ENCODE results near the gene COG2. TPM values are rescaled to one million over a fixed set of nuclear protein-coding genes. Genes with fewer than 3 reads are reported as not detected.

Gene COG2
- total and polyA plus RNA-seq, 4 donors = 24.2 to 30.8 (median 28.9) TPM

DNA sequence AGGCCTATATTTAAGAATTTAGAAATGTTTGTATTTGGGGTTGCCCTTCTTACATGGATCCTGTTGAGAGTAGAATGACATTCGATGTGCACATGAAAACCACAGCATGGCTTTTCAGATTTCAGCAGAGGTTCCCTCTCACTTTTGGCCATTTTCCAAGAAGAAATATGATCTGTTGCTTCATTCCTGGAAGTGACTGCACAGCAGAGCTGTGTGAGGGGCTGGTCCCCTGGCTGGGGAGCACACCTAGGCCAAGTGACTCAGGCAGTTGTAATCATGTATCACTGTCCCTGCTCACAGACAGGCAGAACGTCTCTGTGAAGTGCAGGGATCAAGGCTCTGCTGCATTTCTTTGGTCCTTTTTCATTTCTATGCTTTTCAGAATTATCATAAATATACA lies 39.3 kb downstream of the COG2 start:
- Histone ChIP-seq H3K4me1 (ENCODE audit: control insufficient read depth, insufficient read depth, low read length) (peaks cover 16% of the 10 kb centered on the region), H3K27me3 (ENCODE audit: control insufficient read depth, insufficient read depth, low read length) (no peaks in the 10 kb centered on the region), H3K9me3 (ENCODE audit: control insufficient read depth, insufficient read depth, low read length) (no peaks in the 10 kb centered on the region), H3K27ac (ENCODE audit: low read depth, low read length) (peak overlapping the region; percentile 19), H3K36me3 (ENCODE audit: control insufficient read depth, insufficient read depth, low read length) (peaks cover 22% of the 10 kb centered on the region), H3K4me3 (ENCODE audit: low read depth, low read length) (no peak overlapping the region)
- peak in 2 of 6 donors; percentile 10 to 39 for DNase-seq (ENCODE audit: low read depth in 4 of 6, low spot score in 6 of 6)
- WGBS (ENCODE audit: insufficient coverage) = 40% methylated on average over 1 of the region's 2 CpGs

DNA sequence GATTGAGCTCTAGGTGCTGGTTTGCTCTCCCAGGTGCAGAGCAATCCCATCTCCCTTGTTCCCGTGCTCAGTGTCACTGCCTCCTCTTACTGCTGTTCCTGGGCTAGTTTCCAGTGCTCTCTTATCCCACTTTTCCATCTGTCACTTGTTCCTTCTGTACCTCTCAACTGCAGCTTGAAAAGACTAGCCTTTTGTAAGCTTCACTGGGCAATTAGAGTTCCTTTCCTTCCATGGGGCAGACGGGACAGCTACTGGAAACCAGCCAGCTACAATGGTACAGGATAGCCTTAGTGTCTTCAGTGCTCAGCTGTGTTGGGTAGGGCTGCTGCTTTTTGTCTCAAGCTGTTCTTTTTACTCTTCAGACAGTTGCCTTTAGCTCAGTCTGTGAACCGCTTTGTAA lies 40.0 kb downstream of the COG2 start:
- peak in 5 of 6 donors; percentile 72 to 95 (median 85) for DNase-seq (ENCODE audit: low read depth in 4 of 6, low spot score in 6 of 6)
- H3K27me3 ChIP-seq (ENCODE audit: control insufficient read depth, insufficient read depth, low read length) = no peaks in the 10 kb centered on the region
- H3K27ac ChIP-seq (ENCODE audit: low read depth, low read length) = peak overlapping the region; percentile 19
- no peaks in the 10 kb centered on the region for H3K9me3 ChIP-seq (ENCODE audit: control insufficient read depth, insufficient read depth, low read length)
- H3K4me3 ChIP-seq (ENCODE audit: low read depth, low read length) = no peak overlapping the region
- H3K4me1 ChIP-seq (ENCODE audit: control insufficient read depth, insufficient read depth, low read length) = peaks cover 16% of the 10 kb centered on the region
- peaks cover 27% of the 10 kb centered on the region for H3K36me3 ChIP-seq (ENCODE audit: control insufficient read depth, insufficient read depth, low read length)
- WGBS (ENCODE audit: insufficient coverage) = 34% methylated on average over 2 of the region's 3 CpGs

GRCh38 chr1:230682882-230683610 lies 40.8 kb downstream of the COG2 start:
- peak overlapping the region; percentile 19 for H3K27ac ChIP-seq (ENCODE audit: low read depth, low read length)
- H3K9me3 ChIP-seq (ENCODE audit: control insufficient read depth, insufficient read depth, low read length) = no peaks in the 10 kb centered on the region
- no peak for DNase-seq (ENCODE audit: low read depth in 4 of 6, low spot score in 6 of 6)
- H3K4me1 ChIP-seq (ENCODE audit: control insufficient read depth, insufficient read depth, low read length) = peaks cover 16% of the 10 kb centered on the region
- H3K27me3 ChIP-seq (ENCODE audit: control insufficient read depth, insufficient read depth, low read length) = no peaks in the 10 kb centered on the region
- H3K4me3 ChIP-seq (ENCODE audit: low read depth, low read length) = no peak overlapping the region
- peaks cover 27% of the 10 kb centered on the region for H3K36me3 ChIP-seq (ENCODE audit: control insufficient read depth, insufficient read depth, low read length)
- WGBS (ENCODE audit: insufficient coverage) = 90% methylated on average over 5 of the region's 9 CpGs

GRCh38 chr1:230684146-230684545 lies 41.9 kb downstream of the COG2 start:
- peaks cover 16% of the 10 kb centered on the region for H3K4me1 ChIP-seq (ENCODE audit: control insufficient read depth, insufficient read depth, low read length)
- H3K27me3 ChIP-seq (ENCODE audit: control insufficient read depth, insufficient read depth, low read length) = no peaks in the 10 kb centered on the region
- H3K27ac ChIP-seq (ENCODE audit: low read depth, low read length) = no peak overlapping the region
- peaks cover 27% of the 10 kb centered on the region for H3K36me3 ChIP-seq (ENCODE audit: control insufficient read depth, insufficient read depth, low read length)
- no CpG with 5 or more reads among the region's 2 CpGs for WGBS (ENCODE audit: insufficient coverage)
- H3K4me3 ChIP-seq (ENCODE audit: low read depth, low read length) = no peak overlapping the region
- no peaks in the 10 kb centered on the region for H3K9me3 ChIP-seq (ENCODE audit: control insufficient read depth, insufficient read depth, low read length)
- no peak for DNase-seq (ENCODE audit: low read depth in 4 of 6, low spot score in 6 of 6)

DNA sequence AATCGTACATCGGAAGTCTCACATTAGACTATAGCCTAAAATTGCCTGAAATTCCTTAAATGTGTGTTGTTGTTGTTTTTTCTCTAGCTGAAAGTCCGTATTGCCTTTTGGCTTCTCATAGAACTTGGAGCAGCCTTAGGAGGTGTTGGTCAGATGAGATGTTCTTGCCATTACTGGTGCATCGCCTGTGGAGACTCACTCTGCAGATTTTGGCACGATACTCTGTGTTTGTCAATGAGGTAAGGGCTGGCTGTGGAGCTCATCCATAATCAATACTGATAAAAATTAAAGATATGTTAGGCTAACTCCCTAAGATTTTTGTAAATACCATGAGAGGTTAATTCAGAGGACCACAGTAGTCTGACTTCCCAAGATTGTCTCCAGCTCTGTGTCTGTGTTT lies 42.7 kb downstream of the COG2 start:
- WGBS (ENCODE audit: insufficient coverage) = 100% methylated on average over 2 of the region's 5 CpGs
- H3K9me3 ChIP-seq (ENCODE audit: control insufficient read depth, insufficient read depth, low read length) = no peaks in the 10 kb centered on the region
- peaks cover 16% of the 10 kb centered on the region for H3K4me1 ChIP-seq (ENCODE audit: control insufficient read depth, insufficient read depth, low read length)
- H3K36me3 ChIP-seq (ENCODE audit: control insufficient read depth, insufficient read depth, low read length) = peaks cover 32% of the 10 kb centered on the region
- no peak overlapping the region for H3K4me3 ChIP-seq (ENCODE audit: low read depth, low read length)
- no peaks in the 10 kb centered on the region for H3K27me3 ChIP-seq (ENCODE audit: control insufficient read depth, insufficient read depth, low read length)
- H3K27ac ChIP-seq (ENCODE audit: low read depth, low read length) = no peak overlapping the region
- DNase-seq (ENCODE audit: low read depth in 4 of 6, low spot score in 6 of 6) = no peak

DNA sequence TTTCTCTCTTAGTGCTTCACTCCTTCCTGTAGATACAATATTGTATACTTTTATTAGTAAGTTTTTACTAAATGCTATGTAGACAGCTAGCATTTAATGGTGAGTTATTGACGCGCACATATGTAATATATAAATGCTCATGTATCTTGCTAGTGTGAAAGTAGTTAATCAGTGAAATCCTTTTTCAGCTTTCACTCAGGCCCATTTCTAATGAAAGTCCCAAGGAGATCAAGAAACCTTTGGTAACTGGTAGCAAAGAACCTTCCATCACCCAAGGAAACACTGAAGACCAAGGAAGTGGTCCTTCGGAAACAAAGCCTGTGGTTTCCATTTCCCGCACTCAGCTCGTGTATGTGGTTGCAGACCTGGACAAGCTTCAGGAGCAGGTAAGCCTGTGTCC lies 44.5 kb downstream of the COG2 start:
- H3K4me3 ChIP-seq (ENCODE audit: low read depth, low read length) = no peak overlapping the region
- H3K9me3 ChIP-seq (ENCODE audit: control insufficient read depth, insufficient read depth, low read length) = no peaks in the 10 kb centered on the region
- no CpG with 5 or more reads among the region's 5 CpGs for WGBS (ENCODE audit: insufficient coverage)
- peaks cover 19% of the 10 kb centered on the region for H3K4me1 ChIP-seq (ENCODE audit: control insufficient read depth, insufficient read depth, low read length)
- DNase-seq (ENCODE audit: low read depth in 4 of 6, low spot score in 6 of 6) = no peak
- no peak overlapping the region for H3K27ac ChIP-seq (ENCODE audit: low read depth, low read length)
- peaks cover 39% of the 10 kb centered on the region for H3K36me3 ChIP-seq (ENCODE audit: control insufficient read depth, insufficient read depth, low read length)
- H3K27me3 ChIP-seq (ENCODE audit: control insufficient read depth, insufficient read depth, low read length) = no peaks in the 10 kb centered on the region

GRCh38 chr1:230690101-230690500 lies 47.8 kb downstream of the COG2 start:
- Histone ChIP-seq H3K4me3 (ENCODE audit: low read depth, low read length) (no peak overlapping the region), H3K9me3 (ENCODE audit: control insufficient read depth, insufficient read depth, low read length) (no peaks in the 10 kb centered on the region), H3K4me1 (ENCODE audit: control insufficient read depth, insufficient read depth, low read length) (peaks cover 26% of the 10 kb centered on the region), H3K36me3 (ENCODE audit: control insufficient read depth, insufficient read depth, low read length) (peaks cover 42% of the 10 kb centered on the region), H3K27me3 (ENCODE audit: control insufficient read depth, insufficient read depth, low read length) (no peaks in the 10 kb centered on the region), H3K27ac (ENCODE audit: low read depth, low read length) (no peak overlapping the region)
- 84% methylated on average over 6 of the region's 9 CpGs for WGBS (ENCODE audit: insufficient coverage)
- DNase-seq (ENCODE audit: low read depth in 4 of 6, low spot score in 6 of 6) = no peak

DNA sequence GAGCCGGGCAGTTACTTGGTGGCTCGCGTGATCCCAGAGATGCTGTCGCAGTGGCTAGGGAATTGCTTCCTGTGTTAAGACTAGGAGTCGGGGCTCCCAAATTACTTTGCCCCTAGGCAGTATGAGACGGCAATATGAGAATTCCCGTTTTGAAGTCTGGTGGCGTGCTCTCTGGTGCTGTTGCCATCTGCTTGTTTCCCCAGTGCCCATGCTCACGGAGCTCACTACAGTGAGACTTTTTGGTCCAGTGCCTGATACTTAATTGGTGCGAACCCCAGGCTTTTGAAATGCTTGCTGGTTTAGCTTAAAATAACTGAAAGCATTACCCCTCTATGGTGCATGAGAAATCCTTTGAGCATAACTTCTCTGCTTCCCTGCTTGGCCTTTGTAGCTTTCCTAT lies 49.3 kb downstream of the COG2 start:
- WGBS (ENCODE audit: insufficient coverage) = 57% methylated on average over 9 of the region's 10 CpGs
- peaks cover 38% of the 10 kb centered on the region for H3K36me3 ChIP-seq (ENCODE audit: control insufficient read depth, insufficient read depth, low read length)

GRCh38 chr1:230693221-230693620 lies 50.9 kb downstream of the COG2 start:
- DNase-seq (ENCODE audit: low read depth in 4 of 6, low spot score in 6 of 6) = peak in 3 of 6 donors; percentile 54 to 82 (median 79)
- H3K27ac ChIP-seq (ENCODE audit: low read depth, low read length) = peak overlapping the region; percentile 85
- WGBS (ENCODE audit: insufficient coverage) = no CpG with 5 or more reads among the region's 6 CpGs

More for the DNA sequence above, 49.3 kb downstream of the COG2 start:
- peaks cover 38% of the 10 kb centered on the region for H3K4me1 ChIP-seq (ENCODE audit: control insufficient read depth, insufficient read depth, low read length)
- no peaks in the 10 kb centered on the region for H3K9me3 ChIP-seq (ENCODE audit: control insufficient read depth, insufficient read depth, low read length)
- no peak overlapping the region for H3K4me3 ChIP-seq (ENCODE audit: low read depth, low read length)
- peak in 2 of 6 donors; percentile 49 to 57 for DNase-seq (ENCODE audit: low read depth in 4 of 6, low spot score in 6 of 6)
- no peaks in the 10 kb centered on the region for H3K27me3 ChIP-seq (ENCODE audit: control insufficient read depth, insufficient read depth, low read length)
- peak overlapping the region; percentile 85 for H3K27ac ChIP-seq (ENCODE audit: low read depth, low read length)

DNA sequence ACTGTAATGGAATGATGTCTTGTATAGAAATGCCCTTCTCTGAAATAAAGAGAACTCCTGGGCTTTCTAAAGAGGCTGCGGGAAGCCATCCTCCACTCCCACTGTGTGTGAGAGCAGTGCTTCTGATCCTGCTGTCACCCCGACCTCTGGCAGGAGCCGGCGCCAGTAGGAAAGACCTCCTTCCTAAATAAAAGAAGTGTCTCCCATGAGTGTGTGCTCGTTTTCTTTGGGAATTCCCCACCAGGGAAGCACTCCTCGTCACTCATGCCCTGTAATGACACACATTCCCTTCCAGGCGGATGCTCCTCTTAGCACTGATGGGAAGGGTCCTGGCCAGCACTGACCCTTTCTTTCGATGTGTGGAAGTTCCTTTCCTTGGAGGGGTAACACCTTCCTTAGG lies 51.5 kb downstream of the COG2 start:
- Histone ChIP-seq H3K36me3 (ENCODE audit: control insufficient read depth, insufficient read depth, low read length) (peaks cover 32% of the 10 kb centered on the region), H3K27me3 (ENCODE audit: control insufficient read depth, insufficient read depth, low read length) (no peaks in the 10 kb centered on the region), H3K4me3 (ENCODE audit: low read depth, low read length) (no peak overlapping the region), H3K4me1 (ENCODE audit: control insufficient read depth, insufficient read depth, low read length) (peaks cover 47% of the 10 kb centered on the region), H3K9me3 (ENCODE audit: control insufficient read depth, insufficient read depth, low read length) (no peaks in the 10 kb centered on the region), H3K27ac (ENCODE audit: low read depth, low read length) (peak overlapping the region; percentile 85)
- DNase-seq (ENCODE audit: low read depth in 4 of 6, low spot score in 6 of 6) = peak in 2 of 6 donors; percentile 24 to 50
- WGBS (ENCODE audit: insufficient coverage) = 50% methylated on average over 5 of the region's 8 CpGs

More at GRCh38 chr1:230693221-230693620, 50.9 kb downstream of the COG2 start:
- Histone ChIP-seq H3K27me3 (ENCODE audit: control insufficient read depth, insufficient read depth, low read length) (no peaks in the 10 kb centered on the region), H3K4me1 (ENCODE audit: control insufficient read depth, insufficient read depth, low read length) (peaks cover 47% of the 10 kb centered on the region), H3K4me3 (ENCODE audit: low read depth, low read length) (no peak overlapping the region), H3K36me3 (ENCODE audit: control insufficient read depth, insufficient read depth, low read length) (peaks cover 32% of the 10 kb centered on the region), H3K9me3 (ENCODE audit: control insufficient read depth, insufficient read depth, low read length) (no peaks in the 10 kb centered on the region)
